ENCODE data around the gene THEMIS2. TPM values are rescaled to one million over a fixed set of nuclear protein-coding genes. Genes with fewer than 3 reads are reported as not detected.

Gene THEMIS2
- total and polyA plus RNA-seq, 2 of the 8 experiments (the other 6 are each of a cell fraction or from before 2014, with no cell fraction given): 12.4 to 28.0 TPM

- TF ChIP-seq POLR2AphosphoS5 (IDR thresholded peaks at IDR 0.05; ENCODE audit: low read depth, low read length): no peak
- TF ChIP-seq BACH1 (IDR thresholded peaks at IDR 0.05; ENCODE audit: low read length): no peak
- TF ChIP-seq ASH2L (IDR thresholded peaks at IDR 0.05; ENCODE audit: low read length): no peak
- no peak for TF ChIP-seq CEBPB (IDR thresholded peaks at IDR 0.05; ENCODE audit: low read depth, low read length)
- no peak for TF ChIP-seq RAD21 (IDR thresholded peaks at IDR 0.05 in 1 of 2, conservative IDR thresholded peaks at IDR 0.05 in 1 of 2; ENCODE audit: low read depth in 2 of 2, low read length in 2 of 2)
Observed at GRCh38 chr1:27858949-27859576, 13.3 kb upstream of the THEMIS2 start (continued).
